Ectodermal cell (in vitro differentiated cells): ENCODE data around the gene KAT5.
"Not testable (repeated sequence)": the region's sequence is repeated elsewhere in the genome, so short reads cannot be mapped to it uniquely, and the experiment has no call there.

Source experiments
- H3K27ac ChIP-seq: 2 replicates; pipeline ENCODE4 v1.7.0; 2013; ENCODE audit warnings: mild to moderate bottlenecking, low read depth, low read length; ENCODE audit not compliant: insufficient read depth, poor library complexity, severe bottlenecking
- H3K27me3 ChIP-seq: 2 replicates; pipeline ENCODE4 v1.7.0; 2013; ENCODE audit warnings: mild to moderate bottlenecking, low read length; ENCODE audit not compliant: insufficient read depth, control insufficient read depth, poor library complexity, severe bottlenecking
- H3K36me3 ChIP-seq: one replicate; pipeline ENCODE4 v1.7.0; 2013; ENCODE audit warnings: low read length; ENCODE audit not compliant: control insufficient read depth, insufficient read depth
- H3K4me1 ChIP-seq: one replicate; pipeline ENCODE4 v1.7.0; 2013; ENCODE audit warnings: low read length; ENCODE audit not compliant: control insufficient read depth, insufficient read depth
- H3K4me3 ChIP-seq: 2 replicates; pipeline ENCODE4 v1.7.0; 2013; ENCODE audit warnings: low read depth, low read length, control low read depth; ENCODE audit not compliant: insufficient read depth
- H3K9me3 ChIP-seq: 2 replicates; pipeline ENCODE4 v1.7.0; 2013; ENCODE audit warnings: mild to moderate bottlenecking, low read length, moderate library complexity; ENCODE audit not compliant: control insufficient read depth
- WGBS, 2 experiments: methylation state at CpG; one replicate each; pipeline ENCODE4 v1.1.7; 2013; ENCODE audit warnings: missing lambda C conversion rate in 2 of 2; 5-methylcytosine and 5-hydroxymethylcytosine counted together

The KAT5 gene

GRCh38 chr11:65741185-65741584 lies 29.1 kb downstream of the KAT5 start:
- Histone ChIP-seq H3K9me3 (no peaks in the 10 kb centered on the region), H3K36me3 (no peaks in the 10 kb centered on the region), H3K4me1 (no peaks in the 10 kb centered on the region), H3K4me3 (no peak overlapping the region), H3K27ac (no peak overlapping the region), H3K27me3 (no peaks in the 10 kb centered on the region)
- 74 to 77% methylated on average over 8 of the region's 8 CpGs for WGBS, 2 experiments

- Histone ChIP-seq H3K27me3 (no peaks in the 10 kb centered on the region), H3K27ac (no peak overlapping the region), H3K36me3 (no peaks in the 10 kb centered on the region), H3K4me1 (no peaks in the 10 kb centered on the region), H3K4me3 (no peak overlapping the region), H3K9me3 (no peaks in the 10 kb centered on the region)
- WGBS, 2 experiments, result 85 to 92% methylated on average over 1 of the region's 1 CpG
Measured at GRCh38 chr11:65742353-65742752, 30.3 kb downstream of the KAT5 start.

- H3K9me3 ChIP-seq, result no peaks in the 10 kb centered on the region
- no peaks in the 10 kb centered on the region for H3K4me1 ChIP-seq
- H3K4me3 ChIP-seq, result no peak overlapping the region
- 88 to 89% methylated on average over 10 of the region's 10 CpGs for WGBS, 2 experiments
- H3K27ac ChIP-seq, result no peak overlapping the region
- H3K27me3 ChIP-seq, result no peaks in the 10 kb centered on the region
- H3K36me3 ChIP-seq, result no peaks in the 10 kb centered on the region
Measured at GRCh38 chr11:65743681-65744025, 31.6 kb downstream of the KAT5 start.

GRCh38 chr11:65744026-65744698 lies 32.1 kb downstream of the KAT5 start:
- no peaks in the 10 kb centered on the region for H3K9me3 ChIP-seq
- WGBS, 2 experiments, result 83 to 86% methylated on average over 18 of the region's 18 CpGs
- no peaks in the 10 kb centered on the region for H3K36me3 ChIP-seq
- no peak overlapping the region for H3K27ac ChIP-seq
- peaks cover under 1% of the 10 kb centered on the region for H3K27me3 ChIP-seq
- no peaks in the 10 kb centered on the region for H3K4me1 ChIP-seq
- H3K4me3 ChIP-seq, result no peak overlapping the region

- no peak overlapping the region for H3K4me3 ChIP-seq
- H3K9me3 ChIP-seq, result no peaks in the 10 kb centered on the region
- H3K27ac ChIP-seq, result no peak overlapping the region
- 87 to 90% methylated on average over 8 of the region's 8 CpGs for WGBS, 2 experiments
- no peaks in the 10 kb centered on the region for H3K4me1 ChIP-seq
- H3K27me3 ChIP-seq, result peaks cover 5% of the 10 kb centered on the region
- H3K36me3 ChIP-seq, result no peaks in the 10 kb centered on the region
Measured at GRCh38 chr11:65744699-65745042, 32.6 kb downstream of the KAT5 start.

GRCh38 chr11:65745049-65745448 lies 33.0 kb downstream of the KAT5 start:
- Histone ChIP-seq H3K36me3 (no peaks in the 10 kb centered on the region), H3K4me1 (no peaks in the 10 kb centered on the region), H3K9me3 (no peaks in the 10 kb centered on the region), H3K27ac (no peak overlapping the region), H3K27me3 (peaks cover 9% of the 10 kb centered on the region), H3K4me3 (no peak overlapping the region)
- 93 to 94% methylated on average over 17 of the region's 17 CpGs for WGBS, 2 experiments

- not testable (repeated sequence) for H3K36me3 ChIP-seq, H3K4me1 ChIP-seq, H3K9me3 ChIP-seq, H3K27ac ChIP-seq, H3K4me3 ChIP-seq, H3K27me3 ChIP-seq
- 40 to 78% methylated on average over 2 to 3 of the region's 5 CpGs for WGBS, 2 experiments
Measured at GRCh38 chr11:65762169-65762568, 50.1 kb downstream of the KAT5 start.

- H3K4me1 ChIP-seq, H3K36me3 ChIP-seq, H3K4me3 ChIP-seq, H3K27ac ChIP-seq, H3K9me3 ChIP-seq, H3K27me3 ChIP-seq: not testable (repeated sequence)
- 87 to 89% methylated on average over 22 to 24 of the region's 29 CpGs for WGBS, 2 experiments
Measured at GRCh38 chr11:65762816-65763215, 50.8 kb downstream of the KAT5 start.

GRCh38 chr11:65764434-65764833 lies 52.4 kb downstream of the KAT5 start:
- no peaks in the 10 kb centered on the region for H3K36me3 ChIP-seq
- no peak overlapping the region for H3K27ac ChIP-seq
- 80 to 81% methylated on average over 4 to 5 of the region's 5 CpGs for WGBS, 2 experiments
- H3K4me3 ChIP-seq, result no peak overlapping the region
- no peaks in the 10 kb centered on the region for H3K9me3 ChIP-seq
- H3K4me1 ChIP-seq, result no peaks in the 10 kb centered on the region
- no peaks in the 10 kb centered on the region for H3K27me3 ChIP-seq

- no peak overlapping the region for H3K4me3 ChIP-seq
- no peak overlapping the region for H3K27ac ChIP-seq
- no peaks in the 10 kb centered on the region for H3K4me1 ChIP-seq
- no peaks in the 10 kb centered on the region for H3K36me3 ChIP-seq
- WGBS, 2 experiments, result 83 to 86% methylated on average over 7 of the region's 7 CpGs
- no peaks in the 10 kb centered on the region for H3K9me3 ChIP-seq
- H3K27me3 ChIP-seq, result no peaks in the 10 kb centered on the region
Measured at GRCh38 chr11:65766535-65766934, 54.5 kb downstream of the KAT5 start.

GRCh38 chr11:65767406-65767805 lies 55.4 kb downstream of the KAT5 start:
- no peak overlapping the region for H3K27ac ChIP-seq
- no peaks in the 10 kb centered on the region for H3K36me3 ChIP-seq
- WGBS, 2 experiments, result 87 to 89% methylated on average over 10 of the region's 10 CpGs
- H3K27me3 ChIP-seq, result no peaks in the 10 kb centered on the region
- no peaks in the 10 kb centered on the region for H3K9me3 ChIP-seq
- no peaks in the 10 kb centered on the region for H3K4me1 ChIP-seq
- H3K4me3 ChIP-seq, result no peak overlapping the region
